WTC11 (cell line): Measurements from ENCODE around the gene CBFA2T3. TPM values are rescaled to one million over a fixed set of nuclear protein-coding genes. Genes with fewer than 3 reads are reported as not detected.

Source experiments
- ATAC-seq: fragments of 200-7000 bp; cut with Tn5 transposase; 2 replicates; pipeline ENCODE4 v1.10.0; 2021; ENCODE audit warnings: mild to moderate bottlenecking, moderate library complexity
- CTCF ChIA-PET: fragments of 300-600 bp; sonication (Branson Sonifier 250); formaldehyde crosslinking; loops from one replicate; lab custom pipeline; 2021; ENCODE audit warnings: antibody characterized with exemption; lab: Charles Lee
- POLR2A ChIA-PET: fragments of 350-600 bp; sonication (Branson Sonifier 250); formaldehyde crosslinking; loops from one replicate; lab custom pipeline; 2021; ENCODE audit warnings: antibody characterized with exemption; lab: Charles Lee
- DNase-seq: peaks from one replicate; pipeline ENCODE4 v3.0.0; 2021; ENCODE audit warnings: low spot score
- H3K27ac Mint-ChIP-seq: 2 replicates; pipeline ENCODE4 v1.8.0; 2021; ENCODE audit warnings: mixed read lengths
- H3K27me3 Mint-ChIP-seq: 2 replicates; pipeline ENCODE4 v1.8.0; 2021; ENCODE audit warnings: low read depth, mild to moderate bottlenecking, moderate library complexity, mixed read lengths
- H3K36me3 Mint-ChIP-seq: 2 replicates; pipeline ENCODE4 v1.8.0; 2021; ENCODE audit warnings: mixed read lengths
- H3K4me1 Mint-ChIP-seq: 2 replicates; pipeline ENCODE4 v1.8.0; 2022; ENCODE audit warnings: mixed read lengths
- H3K4me3 Mint-ChIP-seq: 2 replicates; pipeline ENCODE4 v1.8.0; 2021; ENCODE audit warnings: mild to moderate bottlenecking, moderate library complexity, mixed read lengths
- H3K9me3 Mint-ChIP-seq: 2 replicates; pipeline ENCODE4 v1.8.0; 2021; ENCODE audit warnings: mixed read lengths
- AR ChIP-seq: fragments of 250-450 bp; sonication (Bioruptor Pico); IDR thresholded peaks from 2 replicates; pipeline ENCODE4 v1.9.0; 2021; ENCODE audit warnings: mild to moderate bottlenecking
- CBFB ChIP-seq: sonication (generic); formaldehyde crosslinking; IDR thresholded peaks from 2 replicates; pipeline ENCODE4 v1.8.1; 2022; ENCODE audit warnings: mild to moderate bottlenecking, low read depth, missing genetic modification reagents
- CDX4 ChIP-seq: fragments of 250-450 bp; sonication (Bioruptor Pico); IDR thresholded peaks from 2 replicates; pipeline ENCODE4 v1.9.0; 2021; ENCODE audit warnings: moderate library complexity, mild to moderate bottlenecking, inconsistent platforms, borderline replicate concordance
- GTF2I ChIP-seq: fragments of 250-450 bp; sonication (Bioruptor Pico); conservative IDR thresholded peaks from 2 replicates; pipeline ENCODE4 v1.4.0; 2021; ENCODE audit warnings: mild to moderate bottlenecking
- JUN ChIP-seq: sonication (generic); formaldehyde crosslinking; IDR thresholded peaks from 2 replicates; pipeline ENCODE4 v1.8.0; 2023; ENCODE audit warnings: mild to moderate bottlenecking, missing genetic modification reagents
- MXD4 ChIP-seq: fragments of 250-450 bp; sonication (Bioruptor Pico); IDR thresholded peaks from 2 replicates; pipeline ENCODE4 v1.8.0; 2021; ENCODE audit warnings: mild to moderate bottlenecking, moderate library complexity, borderline replicate concordance
- SP1 ChIP-seq: sonication (generic); formaldehyde crosslinking; conservative IDR thresholded peaks from 2 replicates; pipeline ENCODE4 v1.8.1; 2022; ENCODE audit warnings: missing genetic modification reagents
- TCF7 ChIP-seq: sonication (generic); formaldehyde crosslinking; IDR thresholded peaks from 2 replicates; pipeline ENCODE4 v1.8.0; 2022; ENCODE audit warnings: mild to moderate bottlenecking, low read depth, missing genetic modification reagents, moderate library complexity
- TEAD4 ChIP-seq: sonication (generic); formaldehyde crosslinking; IDR thresholded peaks from 2 replicates; pipeline ENCODE4 v1.8.0; 2022; ENCODE audit warnings: mild to moderate bottlenecking, missing genetic modification reagents
- TP53 ChIP-seq: sonication (generic); formaldehyde crosslinking; IDR thresholded peaks from 2 replicates; pipeline ENCODE4 v1.8.1; 2023; ENCODE audit warnings: mild to moderate bottlenecking, missing genetic modification reagents
- ZNF121 ChIP-seq: sonication (generic); formaldehyde crosslinking; IDR thresholded peaks from 2 replicates; pipeline ENCODE4 v1.8.0; 2023; ENCODE audit warnings: missing genetic modification reagents
- ZNF423 ChIP-seq: fragments of 250-450 bp; sonication (Bioruptor Pico); IDR thresholded peaks from 2 replicates; pipeline ENCODE4 v2.1.2; 2022; ENCODE audit warnings: mild to moderate bottlenecking, moderate library complexity
- total RNA-seq: library from RNA; stranded (reverse); gene quantifications from 3 replicates; pipeline ENCODE4 v1.2.3, GENCODE V29; 2021
- TF ChIP-seq, protein P1 (sequence below): fragments of 250-450 bp; sonication (Bioruptor Pico); IDR thresholded peaks from 2 replicates; pipeline ENCODE4 v2.1.2; 2022; ENCODE audit warnings: mild to moderate bottlenecking, moderate library complexity
- TF ChIP-seq, protein P2 (sequence below): sonication (generic); formaldehyde crosslinking; IDR thresholded peaks from 2 replicates; pipeline ENCODE4 v1.8.0; 2023; ENCODE audit warnings: missing genetic modification reagents

The CBFA2T3 gene
- total RNA-seq, 1 experiment from 2014 or later = 2.6 TPM

GRCh38 chr16:88883946-88884345 lies 93.1 kb downstream of the CBFA2T3 start (continued):
- no peak for TF ChIP-seq CDX4 (CRISPR knock-in tag)
- no peak for TF ChIP-seq TEAD4

DNA sequence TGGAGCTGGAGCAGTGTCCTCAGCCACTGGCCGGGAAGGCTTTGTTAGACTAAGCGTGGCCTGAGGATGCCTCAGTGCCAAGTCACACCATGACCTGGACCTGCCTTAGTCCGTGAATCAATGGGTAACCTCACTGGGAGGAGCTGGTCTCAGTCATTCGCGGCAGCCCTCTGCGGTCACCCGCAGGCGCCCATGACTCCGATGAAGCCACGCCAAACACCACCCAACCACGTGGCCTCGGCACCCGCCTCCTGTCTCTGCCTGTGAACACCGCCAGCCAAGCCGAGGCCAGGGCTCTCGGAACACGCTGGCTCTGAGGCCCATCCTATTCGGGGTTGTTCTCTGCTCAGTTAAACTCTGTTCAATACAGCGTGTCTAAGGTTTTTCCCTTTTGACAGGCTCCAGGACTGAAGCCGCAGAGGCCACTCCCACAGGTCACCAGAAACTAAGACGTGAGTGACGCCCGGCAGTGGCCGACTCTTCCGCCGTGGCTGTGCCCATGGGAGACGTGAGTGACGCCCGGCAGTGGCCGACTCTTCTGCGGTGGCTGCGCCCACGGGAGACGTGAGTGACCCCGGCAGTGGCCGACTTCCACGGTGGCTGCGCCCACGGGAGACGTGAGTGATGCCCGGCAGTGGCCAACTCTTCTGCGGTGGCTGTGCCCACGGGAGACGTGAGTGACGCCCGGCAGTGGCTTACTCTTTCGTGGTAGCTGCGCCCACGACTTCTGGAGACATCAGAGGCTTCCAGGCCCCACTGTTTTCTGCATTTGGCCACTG lies 93.7 kb downstream of the CBFA2T3 start:
- no peaks in the 10 kb centered on the region for H3K4me1 Mint-ChIP-seq
- no peaks in the 10 kb centered on the region for H3K9me3 Mint-ChIP-seq
- no peak overlapping the region for H3K4me3 Mint-ChIP-seq
- TF ChIP-seq TP53 (CRISPR knock-in tag) = no peak
- TF ChIP-seq GTF2I (CRISPR knock-in tag) = no peak
- no peak for TF ChIP-seq MXD4 (CRISPR knock-in tag)
- TF ChIP-seq SP1 (CRISPR knock-in tag) = no peak
- no peak for TF ChIP-seq AR (CRISPR knock-in tag)
- TF ChIP-seq CBFB (CRISPR knock-in tag) = no peak
- TF ChIP-seq TCF7 = no peak
- TF ChIP-seq ZNF423 = no peak
- ChIA-PET POLR2A (no interaction called here), CTCF (no interaction called here)
- H3K36me3 Mint-ChIP-seq = no peaks in the 10 kb centered on the region
- H3K27me3 Mint-ChIP-seq = no peaks in the 10 kb centered on the region; the same call in 1 of the 2 replicates
- H3K27ac Mint-ChIP-seq = no peak overlapping the region
- ATAC-seq (no peak), DNase-seq (no peak)

- no peaks in the 10 kb centered on the region for H3K4me1 Mint-ChIP-seq
- TF ChIP-seq, protein P1, sequence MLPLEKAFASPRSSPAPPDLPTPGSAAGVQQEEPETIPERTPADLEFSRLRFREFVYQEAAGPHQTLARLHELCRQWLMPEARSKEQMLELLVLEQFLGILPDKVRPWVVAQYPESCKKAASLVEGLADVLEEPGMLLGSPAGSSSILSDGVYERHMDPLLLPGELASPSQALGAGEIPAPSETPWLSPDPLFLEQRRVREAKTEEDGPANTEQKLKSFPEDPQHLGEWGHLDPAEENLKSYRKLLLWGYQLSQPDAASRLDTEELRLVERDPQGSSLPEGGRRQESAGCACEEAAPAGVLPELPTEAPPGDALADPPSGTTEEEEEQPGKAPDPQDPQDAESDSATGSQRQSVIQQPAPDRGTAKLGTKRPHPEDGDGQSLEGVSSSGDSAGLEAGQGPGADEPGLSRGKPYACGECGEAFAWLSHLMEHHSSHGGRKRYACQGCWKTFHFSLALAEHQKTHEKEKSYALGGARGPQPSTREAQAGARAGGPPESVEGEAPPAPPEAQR (CRISPR knock-in tag) = no peak
- TF ChIP-seq ZNF121 (no peak), JUN (CRISPR knock-in tag) (no peak)
- TF ChIP-seq, protein P2, sequence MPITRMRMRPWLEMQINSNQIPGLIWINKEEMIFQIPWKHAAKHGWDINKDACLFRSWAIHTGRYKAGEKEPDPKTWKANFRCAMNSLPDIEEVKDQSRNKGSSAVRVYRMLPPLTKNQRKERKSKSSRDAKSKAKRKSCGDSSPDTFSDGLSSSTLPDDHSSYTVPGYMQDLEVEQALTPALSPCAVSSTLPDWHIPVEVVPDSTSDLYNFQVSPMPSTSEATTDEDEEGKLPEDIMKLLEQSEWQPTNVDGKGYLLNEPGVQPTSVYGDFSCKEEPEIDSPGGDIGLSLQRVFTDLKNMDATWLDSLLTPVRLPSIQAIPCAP (CRISPR knock-in tag) = no peak
- H3K27me3 Mint-ChIP-seq = no peaks in the 10 kb centered on the region; the same call in 1 of the 2 replicates
- ATAC-seq (no peak), DNase-seq (no peak)
- POLR2A ChIA-PET = no interaction called here
- no peak overlapping the region for H3K4me3 Mint-ChIP-seq
- no peaks in the 10 kb centered on the region for H3K9me3 Mint-ChIP-seq
- CTCF ChIA-PET = no interaction called here
- H3K27ac Mint-ChIP-seq = no peak overlapping the region
- no peaks in the 10 kb centered on the region for H3K36me3 Mint-ChIP-seq
These were observed 94.5 kb downstream of the CBFA2T3 start for GRCh38 chr16:88882358-88883030.
